K562 (cell line): ENCODE data around the gene EFNA1. TPM values are rescaled to one million over a fixed set of nuclear protein-coding genes. Genes with fewer than 3 reads are reported as not detected.

Source experiments
- ASH1L ChIP-seq: fragments of 450-650 bp; IDR thresholded peaks from 2 replicates; pipeline ENCODE4 v1.6.1; 2018; ENCODE audit warnings: borderline replicate concordance, mild to moderate bottlenecking, low read depth; ENCODE audit not compliant: partially characterized antibody
- BRF1 ChIP-seq: IDR thresholded peaks from 3 replicates; pipeline ENCODE4 v1.6.1; 2011; ENCODE audit warnings: borderline replicate concordance, mild to moderate bottlenecking; ENCODE audit not compliant: insufficient read length; ENCODE audit errors: extremely low read depth
- EZH2 ChIP-seq: IDR thresholded peaks from 2 replicates; pipeline ENCODE4 v1.6.1; 2012; ENCODE audit warnings: low read depth, mild to moderate bottlenecking, inconsistent platforms, low read length, borderline replicate concordance
- HEY1 ChIP-seq: fragments of 250-450 bp; sonication (Bioruptor Pico); IDR thresholded peaks from 2 replicates; pipeline ENCODE4 v1.5.0; 2020; ENCODE audit warnings: mild to moderate bottlenecking, moderate library complexity, borderline replicate concordance
- MEIS2 ChIP-seq: fragments of 450-650 bp; IDR thresholded peaks from 2 replicates; pipeline ENCODE4 v1.6.1; 2014; ENCODE audit warnings: mild to moderate bottlenecking; ENCODE audit not compliant: partially characterized antibody
- PHF20 ChIP-seq: fragments of 450-650 bp; IDR thresholded peaks from 2 replicates; pipeline ENCODE4 v1.6.1; 2018; ENCODE audit not compliant: partially characterized antibody
- polyA plus RNA-seq, 8 experiments: library from polyadenylated mRNA; depleted of rRNA in 4 of 8; stranded (reverse) in 5 of 8; unstranded in 3 of 8; fragments of >200 nt; fragmentation: Nextera tagmentation in 2 of 8; fragmentation: Illumina TruSeq in 1 of 8; extraction: Ambion mirVana in 2 of 8; extraction: Trizol in 1 of 8; gene quantifications; 2 replicates each; pipeline versions ENCODE4 v1.2.1 to v1.2.3, GENCODE V29; 2011 to 2014; ENCODE audit warnings: inconsistent platforms in 1 of 8, missing spikeins in 1 of 8
- total RNA-seq, 7 experiments: library from RNA; depleted of rRNA in 6 of 7; stranded (reverse); fragments of >200 nt in 6 of 7; fragmentation: Illumina TruSeq in 2 of 7; extraction: Trizol in 2 of 7; gene quantifications; 2 replicates each; pipeline versions ENCODE4 v1.2.1 to v1.2.3, GENCODE V29; 2011 to 2021; ENCODE audit warnings: low replicate concordance in 1 of 7
- TF ChIP-seq, protein P1 (sequence below), 2 experiments: IDR thresholded peaks; 2 replicates each; pipeline ENCODE4 v1.6.1; 2012; ENCODE audit warnings: improper control_type of control experiment in 2 of 2, low read depth in 2 of 2, low read length in 2 of 2, borderline replicate concordance in 1 of 2
- TF ChIP-seq, protein P2 (sequence below): fragments of 450-650 bp; IDR thresholded peaks from 2 replicates; pipeline ENCODE4 v1.6.1; 2018; ENCODE audit warnings: mild to moderate bottlenecking, low read depth; ENCODE audit not compliant: partially characterized antibody
- TF ChIP-seq, protein P3 (sequence below): fragments of 250-450 bp; sonication (Bioruptor Pico); IDR thresholded peaks from 2 replicates; pipeline ENCODE4 v1.8.0; 2021; ENCODE audit warnings: moderate library complexity, mild to moderate bottlenecking, inconsistent platforms
- TF ChIP-seq, protein P4 (sequence below): fragments of 450-650 bp; formaldehyde crosslinking; IDR thresholded peaks from 2 replicates; pipeline ENCODE4 v1.4.0; 2022; ENCODE audit warnings: missing genetic modification characterization
- TF ChIP-seq, protein P5 (sequence below): fragments of 450-650 bp; IDR thresholded peaks from 2 replicates; pipeline ENCODE4 v1.6.1; 2016; ENCODE audit warnings: borderline replicate concordance

Gene EFNA1
- total and polyA plus RNA-seq, 9 of the 15 experiments (the other 6 are each of a cell fraction or from before 2014, with no cell fraction given), result 2.1 to 9.3 (median 3.0) TPM

DNA sequence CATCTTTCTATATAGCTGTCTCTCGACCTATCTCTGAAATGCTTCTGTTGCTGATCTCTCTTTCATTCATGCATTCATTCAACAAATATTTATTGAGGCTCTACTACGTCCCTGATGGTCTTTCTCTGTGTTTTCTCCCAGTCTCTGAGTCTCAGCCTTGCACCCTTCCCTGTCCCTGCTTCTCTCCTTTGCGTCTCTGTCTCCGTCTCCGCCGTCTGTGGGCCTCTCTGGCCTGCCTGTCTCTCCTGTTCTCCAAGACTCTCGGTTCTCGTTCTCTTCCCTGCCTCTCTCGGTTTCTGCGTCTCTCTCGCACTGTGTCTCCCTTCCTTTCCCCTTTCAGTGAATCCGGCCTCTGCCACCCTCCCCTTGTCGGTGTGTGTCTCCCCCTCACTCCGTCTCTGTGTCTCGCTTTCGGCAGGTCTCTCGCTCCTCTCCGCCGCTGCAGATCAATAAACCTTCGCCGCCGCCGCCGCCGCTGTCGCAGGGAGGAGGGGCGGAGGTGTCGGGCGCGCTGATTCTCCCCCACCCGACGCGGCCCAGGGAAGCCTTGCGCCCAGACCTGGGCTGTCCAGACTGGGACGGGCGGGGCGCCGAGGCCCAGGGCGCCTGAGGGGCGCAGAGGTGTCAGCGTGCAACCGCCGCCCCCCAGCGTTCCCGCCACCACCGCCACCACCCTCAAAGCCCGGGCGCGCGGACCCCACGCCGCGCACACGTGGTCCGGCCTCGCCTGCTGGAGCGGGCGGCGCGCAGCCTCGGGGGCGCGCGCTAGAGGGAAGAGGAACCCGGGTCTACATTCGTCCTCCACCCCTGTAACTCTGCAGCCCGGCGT, 46.0 kb upstream of the EFNA1 start (continued):
- TF ChIP-seq, protein P1, sequence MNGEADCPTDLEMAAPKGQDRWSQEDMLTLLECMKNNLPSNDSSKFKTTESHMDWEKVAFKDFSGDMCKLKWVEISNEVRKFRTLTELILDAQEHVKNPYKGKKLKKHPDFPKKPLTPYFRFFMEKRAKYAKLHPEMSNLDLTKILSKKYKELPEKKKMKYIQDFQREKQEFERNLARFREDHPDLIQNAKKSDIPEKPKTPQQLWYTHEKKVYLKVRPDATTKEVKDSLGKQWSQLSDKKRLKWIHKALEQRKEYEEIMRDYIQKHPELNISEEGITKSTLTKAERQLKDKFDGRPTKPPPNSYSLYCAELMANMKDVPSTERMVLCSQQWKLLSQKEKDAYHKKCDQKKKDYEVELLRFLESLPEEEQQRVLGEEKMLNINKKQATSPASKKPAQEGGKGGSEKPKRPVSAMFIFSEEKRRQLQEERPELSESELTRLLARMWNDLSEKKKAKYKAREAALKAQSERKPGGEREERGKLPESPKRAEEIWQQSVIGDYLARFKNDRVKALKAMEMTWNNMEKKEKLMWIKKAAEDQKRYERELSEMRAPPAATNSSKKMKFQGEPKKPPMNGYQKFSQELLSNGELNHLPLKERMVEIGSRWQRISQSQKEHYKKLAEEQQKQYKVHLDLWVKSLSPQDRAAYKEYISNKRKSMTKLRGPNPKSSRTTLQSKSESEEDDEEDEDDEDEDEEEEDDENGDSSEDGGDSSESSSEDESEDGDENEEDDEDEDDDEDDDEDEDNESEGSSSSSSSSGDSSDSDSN (IDR thresholded peaks at IDR 0.05; ENCODE audit: borderline replicate concordance in 1 of 2, low read depth in 2 of 2, low read length in 2 of 2), result no peak
- TF ChIP-seq HEY1 (CRISPR knock-in tag) (no peak), PHF20 (peak; percentile 34), ASH1L (no peak), BRF1 (no peak), MEIS2 (no peak), EZH2 (peak; percentile 89; the same call in 1 of the 2 replicates)
- TF ChIP-seq, protein P2, sequence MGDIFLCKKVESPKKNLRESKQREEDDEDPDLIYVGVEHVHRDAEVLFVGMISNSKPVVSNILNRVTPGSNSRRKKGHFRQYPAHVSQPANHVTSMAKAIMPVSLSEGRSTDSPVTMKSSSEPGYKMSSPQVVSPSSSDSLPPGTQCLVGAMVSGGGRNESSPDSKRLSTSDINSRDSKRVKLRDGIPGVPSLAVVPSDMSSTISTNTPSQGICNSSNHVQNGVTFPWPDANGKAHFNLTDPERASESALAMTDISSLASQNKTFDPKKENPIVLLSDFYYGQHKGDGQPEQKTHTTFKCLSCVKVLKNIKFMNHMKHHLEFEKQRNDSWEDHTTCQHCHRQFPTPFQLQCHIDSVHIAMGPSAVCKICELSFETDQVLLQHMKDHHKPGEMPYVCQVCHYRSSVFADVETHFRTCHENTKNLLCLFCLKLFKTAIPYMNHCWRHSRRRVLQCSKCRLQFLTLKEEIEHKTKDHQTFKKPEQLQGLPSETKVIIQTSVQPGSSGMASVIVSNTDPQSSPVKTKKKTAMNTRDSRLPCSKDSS, result no peak
- TF ChIP-seq, protein P3, sequence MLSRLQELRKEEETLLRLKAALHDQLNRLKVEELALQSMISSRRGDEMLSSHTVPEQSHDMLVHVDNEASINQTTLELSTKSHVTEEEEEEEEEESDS, result no peak
- TF ChIP-seq, protein P4, sequence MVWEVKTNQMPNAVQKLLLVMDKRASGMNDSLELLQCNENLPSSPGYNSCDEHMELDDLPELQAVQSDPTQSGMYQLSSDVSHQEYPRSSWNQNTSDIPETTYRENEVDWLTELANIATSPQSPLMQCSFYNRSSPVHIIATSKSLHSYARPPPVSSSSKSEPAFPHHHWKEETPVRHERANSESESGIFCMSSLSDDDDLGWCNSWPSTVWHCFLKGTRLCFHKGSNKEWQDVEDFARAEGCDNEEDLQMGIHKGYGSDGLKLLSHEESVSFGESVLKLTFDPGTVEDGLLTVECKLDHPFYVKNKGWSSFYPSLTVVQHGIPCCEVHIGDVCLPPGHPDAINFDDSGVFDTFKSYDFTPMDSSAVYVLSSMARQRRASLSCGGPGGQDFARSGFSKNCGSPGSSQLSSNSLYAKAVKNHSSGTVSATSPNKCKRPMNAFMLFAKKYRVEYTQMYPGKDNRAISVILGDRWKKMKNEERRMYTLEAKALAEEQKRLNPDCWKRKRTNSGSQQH (CRISPR knock-in tag), result 0 out of 2 replicates have a peak, but pooled peaks have one; percentile 28
- TF ChIP-seq, protein P5, sequence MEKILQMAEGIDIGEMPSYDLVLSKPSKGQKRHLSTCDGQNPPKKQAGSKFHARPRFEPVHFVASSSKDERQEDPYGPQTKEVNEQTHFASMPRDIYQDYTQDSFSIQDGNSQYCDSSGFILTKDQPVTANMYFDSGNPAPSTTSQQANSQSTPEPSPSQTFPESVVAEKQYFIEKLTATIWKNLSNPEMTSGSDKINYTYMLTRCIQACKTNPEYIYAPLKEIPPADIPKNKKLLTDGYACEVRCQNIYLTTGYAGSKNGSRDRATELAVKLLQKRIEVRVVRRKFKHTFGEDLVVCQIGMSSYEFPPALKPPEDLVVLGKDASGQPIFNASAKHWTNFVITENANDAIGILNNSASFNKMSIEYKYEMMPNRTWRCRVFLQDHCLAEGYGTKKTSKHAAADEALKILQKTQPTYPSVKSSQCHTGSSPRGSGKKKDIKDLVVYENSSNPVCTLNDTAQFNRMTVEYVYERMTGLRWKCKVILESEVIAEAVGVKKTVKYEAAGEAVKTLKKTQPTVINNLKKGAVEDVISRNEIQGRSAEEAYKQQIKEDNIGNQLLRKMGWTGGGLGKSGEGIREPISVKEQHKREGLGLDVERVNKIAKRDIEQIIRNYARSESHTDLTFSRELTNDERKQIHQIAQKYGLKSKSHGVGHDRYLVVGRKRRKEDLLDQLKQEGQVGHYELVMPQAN, result peak; percentile 36; the same call in 1 of the 2 replicates
